SH-SY5Y (cell line): ENCODE data around the gene CXCL6.

Source experiments
- GATA2 ChIP-seq: IDR thresholded peaks from 2 replicates; pipeline ENCODE4 v1.6.1; 2011; ENCODE audit warnings: mild to moderate bottlenecking, low read depth, low read length
- GATA3 ChIP-seq: IDR thresholded peaks from 2 replicates; pipeline ENCODE4 v1.6.1; 2011; ENCODE audit warnings: low read depth, mild to moderate bottlenecking, low read length, moderate library complexity

CXCL6 gene

DNA sequence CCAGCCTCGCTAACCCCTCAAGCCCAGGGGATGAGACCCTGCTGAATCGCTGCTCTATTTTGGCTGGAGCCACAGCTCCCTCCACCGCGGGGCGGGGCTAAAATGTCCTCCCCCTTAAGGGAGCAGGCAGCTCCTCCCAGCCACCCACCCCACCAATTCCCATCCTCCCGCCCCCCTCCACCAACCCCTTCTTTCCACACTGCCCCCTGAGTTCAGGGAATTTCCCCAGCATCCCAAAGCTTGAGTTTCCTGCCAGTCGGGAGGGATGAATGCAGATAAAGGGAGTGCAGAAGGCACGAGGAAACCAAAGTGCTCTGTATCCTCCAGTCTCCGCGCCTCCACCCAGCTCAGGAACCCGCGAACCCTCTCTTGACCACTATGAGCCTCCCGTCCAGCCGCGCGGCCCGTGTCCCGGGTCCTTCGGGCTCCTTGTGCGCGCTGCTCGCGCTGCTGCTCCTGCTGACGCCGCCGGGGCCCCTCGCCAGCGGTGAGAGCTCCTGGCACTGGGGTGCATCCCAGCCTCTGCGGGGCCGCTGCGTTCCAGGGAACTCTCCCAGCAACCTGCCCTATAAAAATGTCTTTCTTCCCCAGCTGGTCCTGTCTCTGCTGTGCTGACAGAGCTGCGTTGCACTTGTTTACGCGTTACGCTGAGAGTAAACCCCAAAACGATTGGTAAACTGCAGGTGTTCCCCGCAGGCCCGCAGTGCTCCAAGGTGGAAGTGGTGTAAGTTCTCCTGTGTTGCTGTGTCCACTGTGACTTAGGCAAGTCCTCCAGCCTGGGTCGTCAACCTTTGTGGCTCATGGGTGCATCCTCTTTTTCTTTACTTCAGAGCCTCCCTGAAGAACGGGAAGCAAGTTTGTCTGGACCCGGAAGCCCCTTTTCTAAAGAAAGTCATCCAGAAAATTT is at the start of gene CXCL6:
Gene CXCL6 (plus strand): TSS at position 306 of the 907 bp plus-strand sequence. CDS start 73 bp downstream, at position 379.
- TF ChIP-seq GATA3, result no peak
- TF ChIP-seq GATA2, result no peak

DNA sequence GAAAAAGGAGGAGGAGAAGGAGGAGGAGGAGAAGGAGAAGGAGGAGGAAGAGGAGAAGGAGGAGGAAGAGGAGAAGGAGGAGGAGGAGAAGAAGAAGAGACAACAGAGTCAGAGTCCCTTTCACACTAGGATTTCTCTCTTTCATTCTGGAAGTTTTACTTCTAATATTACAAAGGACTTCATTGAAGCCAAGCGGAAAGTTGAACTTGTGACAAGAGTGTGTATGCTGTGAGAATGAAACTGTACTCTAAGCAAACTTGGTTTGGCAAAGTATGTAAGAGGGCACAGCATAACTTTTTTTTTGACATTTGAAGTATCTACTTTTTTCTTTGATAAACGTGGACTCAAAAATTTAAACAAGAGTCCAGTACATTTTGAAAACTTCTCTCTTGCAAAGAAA is 48.1 kb upstream of the CXCL6 start:
- TF ChIP-seq GATA3, result no peak
- no peak for TF ChIP-seq GATA2

DNA sequence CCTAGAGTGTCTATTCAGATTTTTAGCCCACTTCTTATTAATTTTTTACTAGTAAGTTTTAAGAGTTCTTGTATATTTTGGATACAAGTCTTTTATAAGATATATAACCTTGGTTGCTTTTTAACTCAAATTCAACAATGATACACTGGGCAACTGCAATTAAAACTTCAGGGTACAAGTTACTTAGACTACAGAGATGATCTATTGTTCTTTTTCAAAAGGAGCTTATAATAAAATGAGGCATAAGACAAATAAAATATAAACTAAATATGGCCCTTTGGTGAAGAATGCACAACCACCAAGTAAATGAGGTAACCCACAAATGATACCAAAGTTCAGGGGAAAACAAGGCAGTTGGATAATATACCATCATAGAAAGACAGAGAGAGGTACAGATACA is 37.6 kb upstream of the CXCL6 start:
- TF ChIP-seq GATA2, result no peak
- TF ChIP-seq GATA3, result no peak

DNA sequence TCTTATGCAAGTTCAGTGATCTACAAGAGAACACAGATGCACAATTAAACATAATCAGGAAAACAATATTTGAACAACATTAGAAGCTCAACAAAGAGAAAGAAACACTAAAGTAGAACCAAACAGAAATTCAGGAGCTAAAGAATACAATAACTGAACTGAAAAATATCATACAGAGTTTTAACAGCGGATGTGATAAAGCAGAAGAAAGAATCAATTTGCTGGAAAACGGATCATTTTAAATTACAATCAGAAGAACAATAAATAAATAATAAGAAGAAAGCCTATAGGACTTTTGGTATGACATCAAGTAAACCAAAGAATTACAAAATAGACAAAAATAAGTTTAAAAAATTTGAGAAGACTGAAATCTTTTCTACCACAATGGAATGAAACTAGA is 36.3 kb upstream of the CXCL6 start:
- no peak for TF ChIP-seq GATA2
- no peak for TF ChIP-seq GATA3

DNA sequence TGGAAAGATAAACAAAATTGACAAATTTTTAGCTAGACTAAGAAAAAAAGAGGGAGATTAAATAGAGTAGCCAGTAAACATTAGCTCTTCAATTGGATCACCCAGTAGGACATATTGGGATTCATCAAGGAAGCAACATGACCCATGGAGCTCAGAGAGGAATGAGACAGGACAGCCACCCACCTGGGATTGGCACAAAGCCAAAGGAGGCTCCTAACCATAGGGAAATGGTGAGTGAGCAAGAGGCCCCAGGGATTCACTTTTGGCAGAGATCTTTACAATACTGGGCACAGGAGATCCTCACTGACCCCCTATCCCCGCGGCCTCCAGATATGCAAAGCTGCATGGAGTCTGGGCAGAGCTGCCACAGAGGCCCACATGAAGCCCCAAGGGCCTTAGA is 34.8 kb upstream of the CXCL6 start:
- no peak for TF ChIP-seq GATA2
- TF ChIP-seq GATA3, result no peak

DNA sequence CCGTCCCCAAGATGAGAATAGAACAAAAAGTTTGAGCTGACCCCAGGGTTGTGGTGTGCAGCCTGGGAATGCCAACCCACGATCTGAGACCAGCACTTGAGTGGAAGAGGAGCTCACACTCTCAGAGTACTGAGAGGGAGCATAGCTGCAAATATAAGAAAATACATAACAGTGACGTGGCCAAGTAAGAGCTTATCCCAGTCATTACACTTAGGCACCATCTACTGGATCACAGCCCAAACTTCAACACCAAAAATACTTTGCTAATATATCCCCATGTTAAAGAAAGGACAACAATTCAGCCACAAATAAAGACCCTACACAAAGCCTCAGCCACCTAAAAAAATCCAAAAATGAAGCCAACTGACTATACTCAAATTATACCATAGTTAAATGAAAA is 33.3 kb upstream of the CXCL6 start:
- no peak for TF ChIP-seq GATA2
- no peak for TF ChIP-seq GATA3

DNA sequence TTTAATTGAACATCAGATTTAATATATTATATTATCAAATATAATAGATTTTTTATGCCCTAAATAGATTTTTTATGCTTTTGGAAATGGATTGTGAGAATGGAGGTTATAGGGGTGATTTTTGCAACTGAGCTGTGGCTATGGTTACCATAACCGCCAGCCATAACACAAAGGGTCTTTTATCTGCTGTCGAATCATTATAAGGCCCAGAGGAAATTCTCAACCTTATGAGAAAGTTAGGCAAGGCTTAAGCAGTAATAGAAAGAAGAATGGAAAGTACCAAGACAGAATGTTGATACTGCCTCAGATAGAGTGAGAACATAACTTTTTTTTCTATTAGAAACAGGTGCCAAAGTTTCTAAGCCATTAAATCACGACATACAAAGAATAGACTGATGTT is 26.3 kb upstream of the CXCL6 start:
- TF ChIP-seq GATA3 (no peak), GATA2 (no peak)

DNA sequence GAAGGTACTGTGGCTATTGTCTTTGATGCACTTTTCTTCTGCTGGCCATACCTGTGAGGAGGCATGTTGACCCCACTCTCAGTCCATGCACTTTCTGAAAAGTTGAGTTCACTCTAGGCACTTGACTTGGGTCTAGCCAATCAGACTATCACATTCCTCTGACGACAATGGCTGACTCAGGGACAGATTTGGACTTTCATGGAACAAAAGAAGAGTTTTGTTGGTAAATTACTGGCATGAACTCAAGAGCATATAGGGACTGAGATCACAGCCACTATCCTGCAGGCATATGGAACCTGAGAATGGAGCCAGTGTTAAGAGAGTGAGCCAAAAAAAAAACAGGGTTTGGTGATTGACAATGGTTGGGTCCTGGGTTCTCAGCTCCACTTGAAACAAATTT is 24.6 kb upstream of the CXCL6 start:
- TF ChIP-seq GATA2, result no peak
- TF ChIP-seq GATA3, result no peak

DNA sequence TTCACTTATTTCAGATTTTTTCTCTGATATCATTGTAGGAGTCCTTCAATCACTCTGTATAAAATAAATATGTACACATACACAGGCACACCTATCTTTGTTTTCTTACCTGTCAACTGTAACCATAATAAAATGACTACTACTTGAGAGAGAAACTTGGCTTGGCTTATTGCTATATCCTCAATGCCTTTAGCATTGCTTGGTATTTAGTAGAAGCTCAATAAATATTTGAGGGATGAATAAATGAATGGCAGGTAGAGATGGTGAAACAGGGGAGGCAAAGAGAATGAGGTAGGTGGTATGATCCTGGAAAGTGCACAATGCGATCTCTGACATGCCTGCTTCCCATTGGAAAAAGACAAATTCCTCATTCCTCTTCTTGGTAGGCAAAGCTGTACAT is 21.8 kb upstream of the CXCL6 start:
- TF ChIP-seq GATA3 (no peak), GATA2 (no peak)

DNA sequence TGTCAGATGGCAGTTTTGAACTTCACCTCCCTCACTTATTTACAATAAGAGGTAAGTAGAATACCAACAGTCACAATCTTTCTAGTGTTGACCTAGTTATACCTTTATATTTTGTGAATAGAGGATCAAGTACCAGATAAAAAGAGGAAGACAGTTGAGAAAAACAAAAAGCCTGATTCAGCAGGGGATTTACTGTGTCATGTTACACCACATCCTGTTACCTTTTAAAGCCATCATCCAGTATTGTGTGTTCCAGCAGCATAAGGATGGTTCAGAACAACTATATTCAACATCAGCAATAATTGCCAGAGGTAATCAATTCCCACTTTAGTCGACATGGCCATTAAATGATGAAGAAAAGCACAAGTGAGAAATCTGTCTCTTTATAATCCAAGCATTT is 21.3 kb upstream of the CXCL6 start:
- TF ChIP-seq GATA2, result no peak
- TF ChIP-seq GATA3, result no peak

DNA sequence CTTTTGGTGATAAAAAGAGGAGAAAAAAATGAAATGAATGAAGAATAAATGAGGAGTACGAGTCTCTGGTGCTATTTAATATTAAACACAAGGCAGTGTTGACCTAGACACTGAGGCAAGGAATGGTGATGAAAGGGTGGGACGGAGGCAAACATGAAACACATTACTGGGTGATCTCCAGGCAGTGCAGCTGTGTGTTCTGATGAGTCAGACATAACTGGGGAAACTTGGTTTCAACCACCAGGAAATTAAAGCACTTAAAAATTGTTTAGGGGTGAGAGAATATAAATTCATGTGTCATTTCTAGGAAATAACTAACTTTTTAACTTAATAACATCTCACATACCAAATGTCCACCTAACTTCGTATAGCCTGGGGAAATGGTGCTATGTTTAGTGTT is 19.7 kb upstream of the CXCL6 start:
- TF ChIP-seq GATA3 (no peak), GATA2 (no peak)

DNA sequence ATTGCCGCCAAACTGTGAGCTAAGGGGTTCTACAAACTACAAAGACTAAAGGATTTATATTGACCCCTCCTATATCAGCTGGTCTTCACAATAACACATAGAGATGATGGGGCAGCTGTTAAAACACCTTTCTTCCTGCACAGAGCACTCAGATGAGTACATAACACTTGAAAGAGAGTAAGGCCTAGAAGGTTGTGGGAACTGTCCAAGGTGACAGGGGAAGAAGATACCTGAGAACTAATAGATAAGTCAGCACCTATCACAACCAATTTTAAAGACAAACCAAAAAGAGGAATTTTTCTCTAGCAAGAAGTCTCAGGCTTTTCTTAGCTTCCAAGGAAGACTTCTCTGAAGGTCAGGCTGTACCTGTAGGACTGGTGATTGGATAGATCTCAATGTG is 19.1 kb upstream of the CXCL6 start:
- TF ChIP-seq GATA3 (no peak), GATA2 (no peak)

DNA sequence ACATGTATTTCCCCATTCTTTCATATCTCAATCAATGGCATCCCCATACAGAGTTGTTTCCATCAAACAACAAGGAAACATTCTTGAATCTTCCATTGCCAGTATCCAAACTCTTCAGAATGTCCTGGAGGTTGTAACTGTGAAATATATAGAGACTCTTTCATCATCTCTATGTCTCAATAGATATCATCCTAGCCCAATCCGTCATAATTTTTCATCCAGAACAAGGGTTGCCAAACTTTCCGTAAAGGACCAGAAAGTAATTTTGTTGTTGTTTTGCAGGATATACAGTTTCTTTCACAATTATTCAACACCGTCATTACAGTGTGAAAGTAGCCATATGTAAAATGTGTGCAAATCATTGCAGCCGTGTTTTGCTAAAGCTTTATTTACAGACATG is 15.2 kb upstream of the CXCL6 start:
- TF ChIP-seq GATA2 (no peak), GATA3 (no peak)

DNA sequence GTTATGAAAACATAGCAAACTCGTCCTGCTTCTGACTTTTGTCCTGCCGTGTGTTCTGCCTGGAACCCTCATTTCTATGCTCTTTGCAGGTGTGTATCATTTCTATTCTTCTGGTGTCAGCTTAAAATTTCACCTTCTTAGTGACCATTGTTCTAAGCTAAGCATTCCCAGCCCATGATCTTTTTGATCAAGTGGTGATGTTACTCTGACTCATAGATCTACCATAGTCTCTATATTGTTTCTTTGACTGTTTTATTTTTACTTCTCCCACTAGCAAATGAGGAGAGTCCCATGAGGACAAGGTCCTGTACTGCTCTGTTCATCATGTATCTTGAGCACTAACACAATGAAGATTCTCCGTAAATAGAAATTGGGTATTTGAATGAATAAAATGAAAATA is 14.1 kb upstream of the CXCL6 start:
- TF ChIP-seq GATA3 (no peak), GATA2 (no peak)

DNA sequence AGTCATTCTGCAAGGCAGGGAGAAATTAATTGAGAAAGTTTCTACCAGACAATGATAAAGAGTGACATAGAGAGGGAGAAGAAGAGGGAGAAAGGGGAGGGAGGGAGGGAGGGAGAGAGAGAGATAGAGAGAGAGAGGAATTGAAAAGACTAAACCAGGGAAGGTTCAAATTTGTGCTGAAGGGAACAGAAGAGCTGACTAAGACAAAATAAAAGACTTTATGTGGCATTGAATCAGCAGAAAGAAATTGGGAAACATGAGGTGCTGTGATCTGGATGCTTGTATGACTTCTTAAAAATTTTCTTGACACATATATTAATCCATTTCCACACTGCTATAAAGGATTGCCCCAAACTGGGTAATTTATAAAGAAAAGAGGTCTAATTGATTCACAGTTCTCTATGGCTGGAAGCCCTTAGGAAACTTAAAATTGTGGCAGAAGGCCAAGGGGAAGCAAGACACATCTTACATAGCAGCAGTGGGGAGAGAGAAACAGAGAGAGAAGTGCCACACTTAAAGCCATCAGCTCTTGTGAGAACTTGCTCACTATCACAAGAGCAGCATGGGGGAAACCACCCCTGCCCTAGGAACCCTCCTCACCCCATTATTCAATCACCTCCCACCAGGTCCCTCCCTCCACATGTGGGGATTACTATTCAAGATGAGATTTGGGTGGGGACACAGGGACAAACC is 13.5 kb upstream of the CXCL6 start:
- TF ChIP-seq GATA3 (no peak), GATA2 (no peak)

DNA sequence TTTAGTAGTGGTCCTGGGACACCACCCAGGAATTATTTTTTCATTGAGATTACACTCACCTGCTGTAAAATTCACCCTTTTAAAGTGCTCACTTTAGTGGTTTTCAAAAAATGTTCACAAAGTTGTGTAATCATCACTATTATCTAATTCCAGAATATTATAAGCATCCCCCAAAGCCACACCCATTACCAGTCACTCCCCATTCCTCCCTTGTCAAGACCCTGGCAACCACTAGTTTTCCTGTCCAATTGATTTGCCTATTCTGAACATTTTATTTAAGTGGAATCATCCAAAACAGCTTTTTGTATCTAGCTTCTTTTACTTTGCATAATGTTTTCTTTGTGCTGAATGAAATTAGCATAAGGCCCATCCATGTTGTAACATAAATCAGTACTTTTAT is 12.7 kb upstream of the CXCL6 start:
- TF ChIP-seq GATA3, result no peak
- no peak for TF ChIP-seq GATA2
